ENCODE measurements around the gene IP6K2.
"Not testable (repeated sequence)": the region's sequence is repeated elsewhere in the genome, so short reads cannot be mapped to it uniquely, and the experiment has no call there.

DNA sequence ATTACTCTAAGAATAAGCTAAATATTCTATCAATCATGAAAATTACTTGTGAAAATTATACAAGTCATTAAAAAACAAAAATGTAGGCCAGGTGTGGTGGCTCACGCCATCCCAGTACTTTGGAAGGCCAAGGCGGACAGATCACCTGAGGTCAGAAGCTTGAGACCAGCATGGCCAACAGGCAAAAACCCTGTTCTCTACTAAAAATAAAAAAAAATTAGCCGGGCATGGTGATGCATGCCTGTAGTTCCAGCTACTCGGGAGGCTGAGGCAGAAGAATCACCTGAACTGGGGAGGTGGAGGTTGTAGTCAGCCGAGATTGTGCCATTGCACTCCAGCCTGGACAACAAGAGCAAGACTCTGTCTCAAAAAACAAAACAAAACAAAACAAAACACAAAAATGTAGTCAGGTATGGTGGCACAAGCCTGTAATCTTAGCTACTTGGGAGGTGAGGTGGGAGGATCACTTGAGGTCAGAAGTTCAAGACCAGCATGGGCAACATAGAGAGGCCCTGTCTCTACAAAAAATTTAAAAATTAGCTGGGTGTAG lies 43.0 kb upstream of the IP6K2 start:
- not testable (repeated sequence) for TF ChIP-seq CTCF, POLR2A (IDR thresholded peaks at IDR 0.05)
